ENCODE measurements around the gene RITA1. TPM values are rescaled to one million over a fixed set of nuclear protein-coding genes. Genes with fewer than 3 reads are reported as not detected.

Gene RITA1
- total and polyA plus RNA-seq, 4 donors: 9.1 to 19.7 (median 14.3) TPM

DNA sequence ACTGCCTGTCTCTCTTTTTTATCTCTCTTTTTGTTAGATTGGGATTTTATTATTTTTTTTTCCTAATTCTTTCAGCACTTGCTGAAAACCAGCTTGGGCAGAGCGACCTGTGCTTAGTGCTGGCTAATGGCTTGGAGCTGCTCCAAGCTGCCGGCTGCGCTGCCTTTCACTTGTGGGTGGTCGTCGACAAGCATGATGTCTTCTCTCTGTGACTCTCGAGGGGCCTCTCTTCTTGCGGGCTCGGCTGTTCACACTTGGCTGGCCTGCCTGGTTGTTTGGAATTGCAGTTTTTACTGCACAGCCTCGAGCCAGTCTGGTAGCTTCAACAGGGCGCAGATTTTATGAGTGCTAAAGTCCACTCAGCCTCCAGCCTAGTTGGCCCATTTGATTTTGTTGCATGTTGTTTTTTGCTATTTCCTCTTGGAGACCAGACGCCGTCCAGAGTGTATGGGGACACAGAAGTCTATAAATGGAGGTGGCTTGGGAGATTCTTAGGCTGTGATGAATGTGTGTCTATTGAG is 54.4 kb downstream of the RITA1 start:
- H3K9ac ChIP-seq (ENCODE audit: insufficient read depth in 1 of 2, low read length in 2 of 2): no peak overlapping the region
- H3K27me3 ChIP-seq (ENCODE audit: control insufficient read depth in 3 of 3, insufficient read depth in 3 of 3, low read length in 2 of 3): no peaks in the 10 kb centered on the region
- H3K36me3 ChIP-seq (ENCODE audit: control insufficient read depth in 4 of 4, insufficient read depth in 4 of 4, low read length in 4 of 4): peaks cover 0 to 8% (median 2%) of the 10 kb centered on the region in 4 donors
- H3K27ac ChIP-seq (ENCODE audit: low read depth in 1 of 2, low read length in 1 of 2): peak overlapping the region; percentile 76 to 85
- WGBS, 2 donors: 70 to 80% methylated on average over 12 of the region's 12 CpGs
- H3K9me3 ChIP-seq (ENCODE audit: control insufficient read depth in 4 of 4, insufficient read depth in 3 of 4, low read length in 3 of 4): peaks cover 0 to 1% (median 0%) of the 10 kb centered on the region in 4 donors
- TF ChIP-seq, protein P1, sequence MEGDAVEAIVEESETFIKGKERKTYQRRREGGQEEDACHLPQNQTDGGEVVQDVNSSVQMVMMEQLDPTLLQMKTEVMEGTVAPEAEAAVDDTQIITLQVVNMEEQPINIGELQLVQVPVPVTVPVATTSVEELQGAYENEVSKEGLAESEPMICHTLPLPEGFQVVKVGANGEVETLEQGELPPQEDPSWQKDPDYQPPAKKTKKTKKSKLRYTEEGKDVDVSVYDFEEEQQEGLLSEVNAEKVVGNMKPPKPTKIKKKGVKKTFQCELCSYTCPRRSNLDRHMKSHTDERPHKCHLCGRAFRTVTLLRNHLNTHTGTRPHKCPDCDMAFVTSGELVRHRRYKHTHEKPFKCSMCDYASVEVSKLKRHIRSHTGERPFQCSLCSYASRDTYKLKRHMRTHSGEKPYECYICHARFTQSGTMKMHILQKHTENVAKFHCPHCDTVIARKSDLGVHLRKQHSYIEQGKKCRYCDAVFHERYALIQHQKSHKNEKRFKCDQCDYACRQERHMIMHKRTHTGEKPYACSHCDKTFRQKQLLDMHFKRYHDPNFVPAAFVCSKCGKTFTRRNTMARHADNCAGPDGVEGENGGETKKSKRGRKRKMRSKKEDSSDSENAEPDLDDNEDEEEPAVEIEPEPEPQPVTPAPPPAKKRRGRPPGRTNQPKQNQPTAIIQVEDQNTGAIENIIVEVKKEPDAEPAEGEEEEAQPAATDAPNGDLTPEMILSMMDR (IDR thresholded peaks at IDR 0.05; ENCODE audit: control extremely low read depth, extremely low read depth): no peak
- H3K4me1 ChIP-seq (ENCODE audit: control insufficient read depth in 5 of 5, insufficient read depth in 5 of 5, low read length in 5 of 5): peaks cover 14 to 50% (median 25%) of the 10 kb centered on the region in 5 donors
- ATAC-seq (ENCODE audit: insufficient read depth, low FRiP score) (no peak), DNase-seq (peak; percentile 91 to 95 (median 93))
- no peak overlapping the region for H3K4me3 ChIP-seq

GRCh38 chr12:113240395-113240794 is 54.9 kb downstream of the RITA1 start:
- Histone ChIP-seq H3K27ac (ENCODE audit: low read depth in 1 of 2, low read length in 1 of 2) (peak overlapping the region in 1 of 2 donors; percentile 85), H3K9ac (ENCODE audit: insufficient read depth in 1 of 2, low read length in 2 of 2) (no peak overlapping the region), H3K4me3 (no peak overlapping the region), H3K4me1 (ENCODE audit: control insufficient read depth in 5 of 5, insufficient read depth in 5 of 5, low read length in 5 of 5) (peaks cover 14 to 53% (median 25%) of the 10 kb centered on the region in 5 donors), H3K36me3 (ENCODE audit: control insufficient read depth in 4 of 4, insufficient read depth in 4 of 4, low read length in 4 of 4) (peaks cover 0 to 8% (median 2%) of the 10 kb centered on the region in 4 donors), H3K9me3 (ENCODE audit: control insufficient read depth in 4 of 4, insufficient read depth in 3 of 4, low read length in 3 of 4) (peaks cover 0 to 1% (median 0%) of the 10 kb centered on the region in 4 donors), H3K27me3 (ENCODE audit: control insufficient read depth in 3 of 3, insufficient read depth in 3 of 3, low read length in 2 of 3) (no peaks in the 10 kb centered on the region)
- TF ChIP-seq, protein P1 (IDR thresholded peaks at IDR 0.05; ENCODE audit: control extremely low read depth, extremely low read depth): no peak
- 62 to 78% methylated on average over 3 of the region's 3 CpGs for WGBS, 2 donors
- DNase-seq (peak in 1 of 3 donors; percentile 35), ATAC-seq (ENCODE audit: insufficient read depth, low FRiP score) (no peak)

DNA sequence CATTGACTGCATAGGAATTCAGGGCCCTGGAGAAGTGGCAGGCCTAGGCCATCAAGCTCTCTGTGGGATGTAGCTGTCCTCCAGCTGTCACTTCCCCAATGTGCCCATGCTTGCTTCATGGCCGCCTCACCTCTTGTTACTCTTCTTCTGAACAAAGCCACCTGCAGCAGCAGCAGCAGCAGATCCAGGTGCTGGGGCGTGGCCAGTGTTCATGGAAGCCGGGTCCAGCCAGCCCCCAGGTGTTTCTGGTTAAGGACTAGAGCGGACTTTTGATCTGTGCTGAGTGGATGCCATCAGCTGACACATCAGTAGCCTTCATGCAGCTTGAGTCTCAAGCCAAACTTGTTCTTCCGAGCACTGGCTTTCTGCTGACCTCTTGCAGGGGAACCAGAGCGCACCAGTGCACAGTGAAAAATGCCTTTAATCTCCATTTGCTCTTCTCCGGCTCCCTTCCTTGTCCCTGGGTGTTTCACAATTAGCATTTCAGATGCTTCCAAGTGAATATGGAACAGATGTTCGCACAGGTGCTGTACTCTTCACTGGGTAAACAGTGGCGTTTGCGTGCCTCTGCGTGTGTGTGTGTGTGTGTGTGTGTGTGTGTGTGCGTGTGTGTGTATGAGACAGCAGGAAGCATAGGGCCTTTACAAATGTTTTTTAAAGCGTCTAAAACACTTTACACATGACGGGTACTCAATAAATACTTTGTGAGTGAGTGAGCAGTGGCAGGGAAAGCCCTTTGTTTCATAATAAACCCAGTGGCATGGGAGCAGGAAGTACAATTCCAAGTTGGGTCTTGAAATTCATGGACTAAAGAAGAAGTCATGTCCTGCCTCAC is 55.9 kb downstream of the RITA1 start:
- ATAC-seq (ENCODE audit: insufficient read depth, low FRiP score): peak; percentile 47
- WGBS, 2 donors: 55 to 56% methylated on average over 14 of the region's 14 CpGs
- DNase-seq: peak in 2 of 3 donors; percentile 55 to 68
- H3K27me3 ChIP-seq (ENCODE audit: control insufficient read depth in 3 of 3, insufficient read depth in 3 of 3, low read length in 2 of 3): no peaks in the 10 kb centered on the region
- peak overlapping the region in 1 of 2 donors; percentile 40 for H3K9ac ChIP-seq (ENCODE audit: insufficient read depth in 1 of 2, low read length in 2 of 2)
- H3K27ac ChIP-seq (ENCODE audit: low read depth in 1 of 2, low read length in 1 of 2): peak overlapping the region; percentile 62 to 85
- no peak overlapping the region for H3K4me3 ChIP-seq
- peaks cover 0 to 1% (median 0%) of the 10 kb centered on the region in 4 donors for H3K9me3 ChIP-seq (ENCODE audit: control insufficient read depth in 4 of 4, insufficient read depth in 3 of 4, low read length in 3 of 4)
- peaks cover 0 to 8% (median 2%) of the 10 kb centered on the region in 4 donors for H3K36me3 ChIP-seq (ENCODE audit: control insufficient read depth in 4 of 4, insufficient read depth in 4 of 4, low read length in 4 of 4)
- H3K4me1 ChIP-seq (ENCODE audit: control insufficient read depth in 5 of 5, insufficient read depth in 5 of 5, low read length in 5 of 5): peaks cover 17 to 64% (median 33%) of the 10 kb centered on the region in 5 donors
- TF ChIP-seq, protein P1 (IDR thresholded peaks at IDR 0.05; ENCODE audit: control extremely low read depth, extremely low read depth): no peak

Small RNA genes lying within 50 kb of the gene (small RNA-seq; reads per million reads assigned to genes)
- gene MIR7106 (ENCODE audit: low replicate concordance) (not detected), gene RF00019 (ENCODE audit: low replicate concordance) (not detected)

Other genes with a start within 250 kb of the RITA1 start
- gene OAS3, start 247.2 kb upstream of the RITA1 start, total RNA-seq: 10 to 100 TPM; 13.9 to 31.9 TPM
- 10 to 100 TPM in 1 of 2 donors, 1 to 10 TPM in 1; 5.7 to 24.6 TPM for gene OAS3, start 247.2 kb upstream of the RITA1 start, polyA plus RNA-seq
- 10 to 100 TPM; 11.3 to 25.9 TPM for gene OAS2, start 207.2 kb upstream of the RITA1 start, total RNA-seq
- gene OAS2, start 207.2 kb upstream of the RITA1 start, polyA plus RNA-seq: 10 to 100 TPM in 1 of 2 donors, 1 to 10 TPM in 1; 9.8 to 20.8 TPM
- gene DTX1, start 129.0 kb upstream of the RITA1 start, total RNA-seq: 1 to 10 TPM; 2.9 to 4.9 TPM
- 1 to 10 TPM; 1.3 to 1.6 TPM for gene DTX1, start 129.0 kb upstream of the RITA1 start, polyA plus RNA-seq
- gene RASAL1, start 50.0 kb upstream of the RITA1 start, total RNA-seq: under 1 TPM; 0.58 to 0.65 TPM
- gene RASAL1, start 50.0 kb upstream of the RITA1 start, polyA plus RNA-seq: 1 to 10 TPM in 1 of 2 donors, under 1 TPM in 1; 0.09 to 1.8 TPM
- gene CFAP73, start 36.0 kb upstream of the RITA1 start, total RNA-seq: 10 to 100 TPM; 14.6 to 40.6 TPM
- gene CFAP73, start 36.0 kb upstream of the RITA1 start, polyA plus RNA-seq: 10 to 100 TPM; 10.4 to 14.6 TPM
- 10 to 100 TPM; 17.9 to 75.3 TPM for gene DDX54, start 243 bp upstream of the RITA1 start, total RNA-seq
- gene DDX54, start 243 bp upstream of the RITA1 start, polyA plus RNA-seq: 10 to 100 TPM; 43.6 to 60.2 TPM
- gene TPCN1, start 35.7 kb downstream of the RITA1 start, total RNA-seq: 10 to 100 TPM; 32.0 to 61.7 TPM
- gene TPCN1, start 35.7 kb downstream of the RITA1 start, polyA plus RNA-seq: 10 to 100 TPM; 20.8 to 29.4 TPM
- 10 to 100 TPM; 21.8 to 44.8 TPM for gene SLC8B1, start 149.4 kb downstream of the RITA1 start, total RNA-seq
- 10 to 100 TPM; 27.5 to 36.7 TPM for gene SLC8B1, start 149.4 kb downstream of the RITA1 start, polyA plus RNA-seq
- 10 to 100 TPM; 16.7 to 48.9 TPM for gene PLBD2, start 172.9 kb downstream of the RITA1 start, total RNA-seq
- 10 to 100 TPM; 16.4 to 26.5 TPM for gene PLBD2, start 172.9 kb downstream of the RITA1 start, polyA plus RNA-seq
- 1 to 10 TPM in 1 of 2 donors, under 1 TPM in 1; 0.20 to 1.5 TPM for gene SDS, start 218.2 kb downstream of the RITA1 start, total RNA-seq
- gene SDS, start 218.2 kb downstream of the RITA1 start, polyA plus RNA-seq: 1 to 10 TPM; 2.7 to 8.4 TPM
- gene SDSL, start 236.7 kb downstream of the RITA1 start, total RNA-seq: 10 to 100 TPM in 1 of 2 donors, 1 to 10 TPM in 1; 3.0 to 15.5 TPM
- 10 to 100 TPM; 10.6 to 25.8 TPM for gene SDSL, start 236.7 kb downstream of the RITA1 start, polyA plus RNA-seq